ENCODE data around the gene LIPM.

Gene LIPM

DNA sequence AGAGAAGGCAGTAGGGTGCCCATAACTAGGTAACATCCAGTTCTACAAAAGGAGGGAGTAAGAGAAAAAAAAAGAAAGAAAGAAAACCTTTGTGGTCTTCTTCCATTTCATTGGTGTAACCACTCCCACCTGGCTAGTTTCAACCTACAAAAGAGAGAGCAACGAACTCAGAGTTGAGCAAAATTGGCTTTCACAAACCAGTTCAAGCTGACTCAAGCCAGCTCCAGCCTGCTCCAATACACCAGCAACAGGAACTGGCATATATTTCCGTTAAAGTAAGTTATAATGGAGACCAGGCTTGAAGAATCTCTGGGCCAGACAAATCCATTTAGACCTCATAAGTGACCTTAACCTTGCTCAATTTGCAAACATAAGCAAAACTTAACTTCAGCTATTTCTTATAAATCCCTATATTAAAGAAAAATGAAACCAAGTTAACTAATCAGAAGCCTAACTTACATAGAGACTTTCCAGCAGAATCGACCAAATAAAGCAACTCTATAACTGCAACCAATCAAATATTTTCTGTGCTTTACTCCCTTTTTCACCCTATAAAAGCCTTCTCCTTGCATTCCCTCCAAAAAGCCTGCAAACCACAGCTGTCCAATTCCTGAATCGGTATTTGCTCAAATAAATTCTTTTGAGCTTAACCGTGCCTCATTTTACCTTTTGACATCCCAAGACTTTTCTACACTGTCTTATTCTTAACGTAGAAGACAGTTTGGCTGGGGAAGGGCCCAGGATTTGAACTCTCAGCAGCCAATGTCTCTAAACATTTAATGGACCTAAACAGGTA is 39.0 kb downstream of the LIPM start:
- TF ChIP-seq, protein P1, sequence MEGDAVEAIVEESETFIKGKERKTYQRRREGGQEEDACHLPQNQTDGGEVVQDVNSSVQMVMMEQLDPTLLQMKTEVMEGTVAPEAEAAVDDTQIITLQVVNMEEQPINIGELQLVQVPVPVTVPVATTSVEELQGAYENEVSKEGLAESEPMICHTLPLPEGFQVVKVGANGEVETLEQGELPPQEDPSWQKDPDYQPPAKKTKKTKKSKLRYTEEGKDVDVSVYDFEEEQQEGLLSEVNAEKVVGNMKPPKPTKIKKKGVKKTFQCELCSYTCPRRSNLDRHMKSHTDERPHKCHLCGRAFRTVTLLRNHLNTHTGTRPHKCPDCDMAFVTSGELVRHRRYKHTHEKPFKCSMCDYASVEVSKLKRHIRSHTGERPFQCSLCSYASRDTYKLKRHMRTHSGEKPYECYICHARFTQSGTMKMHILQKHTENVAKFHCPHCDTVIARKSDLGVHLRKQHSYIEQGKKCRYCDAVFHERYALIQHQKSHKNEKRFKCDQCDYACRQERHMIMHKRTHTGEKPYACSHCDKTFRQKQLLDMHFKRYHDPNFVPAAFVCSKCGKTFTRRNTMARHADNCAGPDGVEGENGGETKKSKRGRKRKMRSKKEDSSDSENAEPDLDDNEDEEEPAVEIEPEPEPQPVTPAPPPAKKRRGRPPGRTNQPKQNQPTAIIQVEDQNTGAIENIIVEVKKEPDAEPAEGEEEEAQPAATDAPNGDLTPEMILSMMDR (IDR thresholded peaks at IDR 0.05; ENCODE audit: low read depth, low read length): no peak
- no peaks in the 10 kb centered on the region for H3K36me3 ChIP-seq
- no peaks in the 10 kb centered on the region for H3K27me3 ChIP-seq (ENCODE audit: insufficient read depth, low read depth, severe bottlenecking)
- no peak overlapping the region for H3K4me3 ChIP-seq (ENCODE audit: low read depth, low read length)
- no peaks in the 10 kb centered on the region for H3K9me3 ChIP-seq (ENCODE audit: severe bottlenecking)
- no peak overlapping the region for H3K27ac ChIP-seq
- DNase-seq: no peak

DNA sequence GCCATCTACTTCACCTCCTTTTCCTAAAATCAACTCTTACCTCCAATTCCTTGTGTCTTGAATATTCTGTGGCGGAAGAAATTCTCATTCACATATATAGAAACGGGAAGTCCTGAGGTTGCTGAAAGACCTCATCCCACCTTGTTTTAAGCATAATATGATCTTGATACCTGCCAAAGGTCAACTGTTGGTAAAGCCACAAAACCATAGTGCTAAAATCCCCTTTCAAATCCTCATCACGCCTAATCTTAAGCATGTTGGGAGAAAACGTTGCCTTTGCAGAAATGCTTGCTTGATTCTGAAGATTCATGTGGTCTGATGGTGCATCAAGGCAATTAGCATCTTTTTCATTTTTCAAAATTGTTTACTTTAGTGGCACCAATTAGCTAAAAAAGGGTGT is 40.6 kb downstream of the LIPM start:
- Histone ChIP-seq H3K4me3 (ENCODE audit: low read depth, low read length) (no peak overlapping the region), H3K36me3 (no peaks in the 10 kb centered on the region), H3K27me3 (ENCODE audit: insufficient read depth, low read depth, severe bottlenecking) (no peaks in the 10 kb centered on the region), H3K27ac (no peak overlapping the region), H3K9me3 (ENCODE audit: severe bottlenecking) (no peaks in the 10 kb centered on the region)
- no peak for DNase-seq
- TF ChIP-seq, protein P1 (IDR thresholded peaks at IDR 0.05; ENCODE audit: low read depth, low read length): no peak

DNA sequence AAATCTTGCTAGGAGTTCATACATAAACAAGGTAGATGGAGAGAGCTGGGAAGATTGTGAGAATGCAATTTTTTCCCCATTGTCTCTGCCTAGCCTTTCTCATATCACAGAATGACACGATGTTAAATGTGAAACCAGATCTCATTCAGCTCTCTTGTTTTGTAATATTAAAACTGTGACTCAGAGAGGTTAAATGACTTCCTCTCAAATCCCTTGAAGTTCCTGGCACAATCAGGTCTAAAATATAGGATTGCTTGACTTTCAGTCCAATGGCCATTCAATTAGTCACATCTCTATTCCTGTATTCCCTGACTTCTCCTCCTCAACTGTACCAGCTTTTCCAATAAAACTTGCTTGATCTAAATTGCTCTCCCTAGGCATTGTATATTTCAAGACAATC is 46.0 kb downstream of the LIPM start:
- Histone ChIP-seq H3K4me3 (ENCODE audit: low read depth, low read length) (no peak overlapping the region), H3K27ac (no peak overlapping the region), H3K36me3 (no peaks in the 10 kb centered on the region), H3K9me3 (ENCODE audit: severe bottlenecking) (no peaks in the 10 kb centered on the region), H3K27me3 (ENCODE audit: insufficient read depth, low read depth, severe bottlenecking) (no peaks in the 10 kb centered on the region)
- no peak for DNase-seq
- TF ChIP-seq, protein P1 (IDR thresholded peaks at IDR 0.05; ENCODE audit: low read depth, low read length): no peak

DNA sequence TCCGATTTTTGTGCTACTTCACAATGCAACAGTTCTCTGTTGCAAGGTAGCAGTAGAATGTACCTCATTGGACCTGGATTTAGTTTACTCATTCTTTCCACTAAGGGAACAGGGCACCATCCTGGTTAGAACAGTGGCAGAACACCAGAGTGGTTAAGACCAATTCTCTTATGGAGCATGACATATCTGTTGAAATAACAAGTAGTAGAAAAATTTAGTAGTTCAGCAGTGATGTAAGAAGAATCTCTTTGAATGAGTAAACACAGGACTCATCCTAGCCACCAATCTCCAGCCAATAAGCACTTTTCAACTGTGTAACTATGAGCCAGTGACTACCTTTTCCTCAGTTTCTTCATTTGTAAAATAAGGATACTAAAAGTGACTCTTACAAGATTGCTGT is 46.7 kb downstream of the LIPM start:
- H3K36me3 ChIP-seq: no peaks in the 10 kb centered on the region
- no peaks in the 10 kb centered on the region for H3K27me3 ChIP-seq (ENCODE audit: insufficient read depth, low read depth, severe bottlenecking)
- TF ChIP-seq, protein P1 (IDR thresholded peaks at IDR 0.05; ENCODE audit: low read depth, low read length): no peak
- H3K4me3 ChIP-seq (ENCODE audit: low read depth, low read length): no peak overlapping the region
- no peak for DNase-seq
- no peak overlapping the region for H3K27ac ChIP-seq
- H3K9me3 ChIP-seq (ENCODE audit: severe bottlenecking): no peaks in the 10 kb centered on the region

DNA sequence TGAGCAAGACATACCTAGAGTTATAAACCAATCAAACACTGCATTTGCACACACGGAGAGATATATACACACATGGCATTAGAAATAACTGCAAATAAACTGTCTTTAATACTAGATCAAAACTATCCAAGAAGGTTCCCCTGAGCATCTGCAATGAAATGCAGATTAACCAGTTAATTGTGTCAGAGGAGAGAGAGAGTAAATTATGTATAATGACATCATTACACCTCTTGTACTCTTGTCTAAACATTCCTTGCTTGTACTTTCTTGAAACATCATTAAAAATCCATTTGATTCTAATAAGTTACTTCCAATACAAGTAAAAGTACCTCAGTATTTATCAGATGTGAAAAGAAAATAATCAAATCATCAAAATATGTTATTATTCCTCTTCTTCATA is 48.2 kb downstream of the LIPM start:
- no peak overlapping the region for H3K27ac ChIP-seq
- no peak overlapping the region for H3K4me3 ChIP-seq (ENCODE audit: low read depth, low read length)
- H3K9me3 ChIP-seq (ENCODE audit: severe bottlenecking): no peaks in the 10 kb centered on the region
- H3K36me3 ChIP-seq: no peaks in the 10 kb centered on the region
- DNase-seq: no peak
- TF ChIP-seq, protein P1 (IDR thresholded peaks at IDR 0.05; ENCODE audit: low read depth, low read length): no peak
- no peaks in the 10 kb centered on the region for H3K27me3 ChIP-seq (ENCODE audit: insufficient read depth, low read depth, severe bottlenecking)

DNA sequence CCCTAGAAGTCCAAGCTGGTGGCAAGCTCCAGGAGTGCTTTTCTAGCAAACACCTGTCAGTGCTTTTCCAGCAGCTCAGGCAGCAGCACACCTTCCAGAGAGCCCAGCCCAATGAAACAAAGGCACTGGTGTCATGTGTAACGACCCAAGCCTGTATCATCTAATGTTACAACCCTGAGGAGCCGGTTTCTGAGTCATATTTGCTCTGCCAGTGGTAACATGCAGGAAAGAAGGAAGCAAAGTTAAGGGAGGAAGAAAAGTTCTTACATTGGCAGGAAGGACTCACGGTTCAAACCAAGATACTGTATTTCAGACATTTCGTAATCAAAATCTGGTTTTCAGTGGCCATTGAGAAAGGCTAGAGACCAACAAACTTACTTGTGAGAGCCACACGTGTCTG is 49.2 kb downstream of the LIPM start, which contains the start of gene ANKRD22:
Gene ANKRD22, minus strand, starts transcription at position 139 of the 400 bp plus-strand sequence. CDS start 237 bp downstream, outside the sequence.
- DNase-seq: no peak

More for the DNA sequence above, 49.2 kb downstream of the LIPM start, which contains the start of gene ANKRD22:
- H3K4me3 ChIP-seq (ENCODE audit: low read depth, low read length): no peak within 1 kb of the TSS
- H3K36me3 ChIP-seq: no peaks in the 10 kb centered on the region
- no peaks in the 10 kb centered on the region for H3K9me3 ChIP-seq (ENCODE audit: severe bottlenecking)
- no peak within 1 kb of the TSS for H3K27ac ChIP-seq
- TF ChIP-seq, protein P1 (IDR thresholded peaks at IDR 0.05; ENCODE audit: low read depth, low read length): no peak
- H3K27me3 ChIP-seq (ENCODE audit: insufficient read depth, low read depth, severe bottlenecking): no peaks in the 10 kb centered on the region
